Measurements from ENCODE around the gene GOT1.

The GOT1 gene

GRCh38 chr10:99430451-99431189, at the start of gene GOT1:
Gene GOT1 (minus strand): TSS chr10:99430624. CDS start chr10:99430565, 59 bp downstream.
- FAIRE-seq = peak; percentile 99

GRCh38 chr10:99470327-99470726, 39.9 kb upstream of the GOT1 start:
- FAIRE-seq = no peak

GRCh38 chr10:99467236-99467999, 37.0 kb upstream of the GOT1 start:
- FAIRE-seq = no peak

- FAIRE-seq = no peak
These were observed 36.3 kb upstream of the GOT1 start for GRCh38 chr10:99466632-99467223.

- no peak for FAIRE-seq
These were observed 30.8 kb upstream of the GOT1 start for GRCh38 chr10:99461230-99461629.

GRCh38 chr10:99460070-99460469, 29.6 kb upstream of the GOT1 start:
- no peak for FAIRE-seq

- no peak for FAIRE-seq
These were observed 28.8 kb upstream of the GOT1 start for GRCh38 chr10:99459217-99459616.

- FAIRE-seq = no peak
These were observed 27.4 kb upstream of the GOT1 start for GRCh38 chr10:99457813-99458212.

GRCh38 chr10:99456931-99457288, 26.5 kb upstream of the GOT1 start:
- no peak for FAIRE-seq

- no peak for FAIRE-seq
These were observed 25.9 kb upstream of the GOT1 start for GRCh38 chr10:99456207-99456930.

- no peak for FAIRE-seq
These were observed 21.6 kb upstream of the GOT1 start for GRCh38 chr10:99451981-99452380.

- no peak for FAIRE-seq
These were observed 21.0 kb upstream of the GOT1 start for GRCh38 chr10:99451499-99451788.

GRCh38 chr10:99450624-99451498, 20.4 kb upstream of the GOT1 start:
- peak; percentile 95 for FAIRE-seq

- no peak for FAIRE-seq
These were observed 19.7 kb upstream of the GOT1 start for GRCh38 chr10:99450156-99450555.

GRCh38 chr10:99449023-99449422, 18.6 kb upstream of the GOT1 start:
- no peak for FAIRE-seq

GRCh38 chr10:99444383-99445045, 14.1 kb upstream of the GOT1 start:
- no peak for FAIRE-seq

GRCh38 chr10:99443500-99443899, 13.1 kb upstream of the GOT1 start:
- FAIRE-seq = no peak

- no peak for FAIRE-seq
These were observed 12.0 kb upstream of the GOT1 start for GRCh38 chr10:99442394-99442793.

GRCh38 chr10:99438890-99439289, 8.5 kb upstream of the GOT1 start:
- no peak for FAIRE-seq

- FAIRE-seq = peak; percentile 96
These were observed 5.7 kb upstream of the GOT1 start for GRCh38 chr10:99435986-99436638.

- no peak for FAIRE-seq
These were observed 3.1 kb upstream of the GOT1 start for GRCh38 chr10:99433378-99434020.
